Mesenchymal stem cell (in vitro differentiated cells and primary cell): ENCODE data around the gene INPP5E.

Source experiments
- DNase-seq: peaks from one replicate; pipeline ENCODE4 v3.0.0-alpha.2; 2013
- H2AFZ ChIP-seq: one replicate; pipeline ENCODE4 v1.6.1; 2013; ENCODE audit warnings: low read depth, mild to moderate bottlenecking, control low read depth, inconsistent platforms, low read length, moderate library complexity
- H2AK5ac ChIP-seq: 2 replicates; pipeline ENCODE4 v1.6.1; 2013; ENCODE audit warnings: low read length, moderate library complexity, mild to moderate bottlenecking, inconsistent platforms; ENCODE audit not compliant: severe bottlenecking
- H2BK120ac ChIP-seq: one replicate; pipeline ENCODE4 v1.6.1; 2013; ENCODE audit warnings: low read depth, mild to moderate bottlenecking, inconsistent platforms, low read length, moderate library complexity
- H2BK12ac ChIP-seq, 2 experiments: one replicate each; pipeline ENCODE4 v1.6.1; 2013; ENCODE audit warnings: inconsistent platforms in 2 of 2, low read length in 2 of 2, mild to moderate bottlenecking in 2 of 2, moderate library complexity in 2 of 2, control low read depth in 1 of 2
- H2BK15ac ChIP-seq: one replicate; pipeline ENCODE4 v1.6.1; 2013; ENCODE audit warnings: mild to moderate bottlenecking, low read depth, inconsistent platforms; ENCODE audit not compliant: poor library complexity, severe bottlenecking
- H2BK5ac ChIP-seq: 2 replicates; pipeline ENCODE4 v1.6.1; 2013; ENCODE audit warnings: low read depth, mild to moderate bottlenecking, low read length, control low read depth, inconsistent platforms; ENCODE audit not compliant: poor library complexity, severe bottlenecking
- H3K14ac ChIP-seq, 2 experiments: one replicate each; pipeline ENCODE4 v1.6.1; 2013; ENCODE audit warnings: inconsistent platforms in 2 of 2, low read length in 2 of 2, control low read depth in 1 of 2, mild to moderate bottlenecking in 1 of 2, moderate library complexity in 1 of 2
- H3K18ac ChIP-seq, 2 experiments: one replicate each; pipeline ENCODE4 v1.6.1; 2013; ENCODE audit warnings: inconsistent platforms in 2 of 2, low read length in 2 of 2, control low read depth in 1 of 2, low read depth in 1 of 2, mild to moderate bottlenecking in 1 of 2
- H3K23ac ChIP-seq, 2 experiments: one replicate each; pipeline ENCODE4 v1.6.1; 2013; ENCODE audit warnings: inconsistent platforms in 2 of 2, low read length in 2 of 2, mild to moderate bottlenecking in 2 of 2, moderate library complexity in 2 of 2, control low read depth in 1 of 2
- H3K27ac ChIP-seq: 2 replicates; pipeline ENCODE4 v1.5.1; 2013; ENCODE audit warnings: mild to moderate bottlenecking, moderate library complexity, low read length, control low read depth, inconsistent platforms; ENCODE audit not compliant: poor library complexity, severe bottlenecking
- H3K27me3 ChIP-seq, 2 experiments: 2 replicates each; pipeline versions ENCODE4 v1.6.1 to v1.7.0; 2013; ENCODE audit warnings: low read length in 2 of 2, mild to moderate bottlenecking in 2 of 2, moderate library complexity in 2 of 2, control low read depth in 1 of 2, inconsistent platforms in 1 of 2; ENCODE audit not compliant: control insufficient read depth in 1 of 2, insufficient read depth in 1 of 2
- H3K36me3 ChIP-seq, 2 experiments: 2 replicates each; pipeline versions ENCODE4 v1.6.1 to v1.7.0; 2013; ENCODE audit warnings: low read length in 2 of 2, control low read depth in 1 of 2, inconsistent platforms in 1 of 2, low read depth in 1 of 2, mild to moderate bottlenecking in 1 of 2; ENCODE audit not compliant: insufficient read depth in 2 of 2, control insufficient read depth in 1 of 2
- H3K4ac ChIP-seq, 2 experiments: one replicate each; pipeline ENCODE4 v1.6.1; 2013; ENCODE audit warnings: inconsistent platforms in 2 of 2, low read length in 2 of 2, mild to moderate bottlenecking in 2 of 2, moderate library complexity in 2 of 2, control low read depth in 1 of 2, low read depth in 1 of 2
- H3K4me1 ChIP-seq: 2 replicates; pipeline ENCODE4 v1.6.1; 2013; ENCODE audit warnings: low read depth, low read length, control low read depth; ENCODE audit not compliant: control insufficient read depth, insufficient read depth
- H3K4me2 ChIP-seq: 2 replicates; pipeline ENCODE4 v1.6.1; 2013; ENCODE audit warnings: low read length, mild to moderate bottlenecking, inconsistent platforms; ENCODE audit not compliant: poor library complexity, severe bottlenecking
- H3K4me3 ChIP-seq, 2 experiments: 2 replicates each; pipeline versions ENCODE4 v1.5.1 to v1.7.0; 2013; ENCODE audit warnings: low read length in 2 of 2, mild to moderate bottlenecking in 2 of 2, control low read depth in 1 of 2, low read depth in 1 of 2; ENCODE audit not compliant: insufficient read depth in 1 of 2
- H3K79me1 ChIP-seq: replicated peaks from 2 replicates; pipeline ENCODE4 v1.6.1; 2013; ENCODE audit warnings: mild to moderate bottlenecking, control low read depth, low read length, inconsistent platforms; ENCODE audit not compliant: poor library complexity, severe bottlenecking
- H3K9ac ChIP-seq: 2 replicates; pipeline ENCODE4 v1.7.0; 2013; ENCODE audit warnings: mild to moderate bottlenecking, low read length, moderate library complexity
- H3K9me3 ChIP-seq: 2 replicates; pipeline ENCODE4 v1.7.0; 2013; ENCODE audit warnings: mild to moderate bottlenecking, low read length; ENCODE audit not compliant: control insufficient read depth
- H4K8ac ChIP-seq: one replicate; pipeline ENCODE4 v1.6.1; 2013; ENCODE audit warnings: inconsistent platforms, mild to moderate bottlenecking, low read length, moderate library complexity
- H4K91ac ChIP-seq: one replicate; pipeline ENCODE4 v1.6.1; 2013; ENCODE audit warnings: mild to moderate bottlenecking, low read length, inconsistent platforms
- WGBS: methylation state at CpG from one replicate; pipeline ENCODE4 v1.1.7; 2013; ENCODE audit warnings: mixed read lengths; 5-methylcytosine and 5-hydroxymethylcytosine counted together

Gene INPP5E

GRCh38 chr9:136416427-136416826, 23.2 kb downstream of the INPP5E start:
- H2BK12ac ChIP-seq, result no peak overlapping the region
- no peak overlapping the region for H3K18ac ChIP-seq
- no peak overlapping the region for H3K4me3 ChIP-seq
- H3K9ac ChIP-seq, result no peak overlapping the region
- no peak overlapping the region for H2BK15ac ChIP-seq
- no peak overlapping the region for H4K91ac ChIP-seq
- H3K4ac ChIP-seq, result no peak overlapping the region
- 96% methylated on average over 7 of the region's 8 CpGs for WGBS
- H3K9me3 ChIP-seq, result no peaks in the 10 kb centered on the region
- peaks cover 80 to 92% of the 10 kb centered on the region in 2 experiments for H3K36me3 ChIP-seq
- DNase-seq, result no peak
- no peak overlapping the region for H2BK5ac ChIP-seq
- no peak overlapping the region for H3K14ac ChIP-seq
- H3K23ac ChIP-seq, result no peak overlapping the region
- no peak overlapping the region for H2AFZ ChIP-seq
- H2BK120ac ChIP-seq, result no peak overlapping the region
- H3K79me1 ChIP-seq, result peaks cover 42% of the 10 kb centered on the region
- no peak overlapping the region for H3K27ac ChIP-seq
- H4K8ac ChIP-seq, result no peak overlapping the region
- no peak overlapping the region for H3K4me2 ChIP-seq
- no peaks in the 10 kb centered on the region for H3K27me3 ChIP-seq
- H3K4me1 ChIP-seq, result peaks cover 6% of the 10 kb centered on the region
- H2AK5ac ChIP-seq, result no peak overlapping the region

- Histone ChIP-seq H4K91ac (no peak overlapping the region), H4K8ac (no peak overlapping the region), H2BK12ac (no peak overlapping the region), H3K9me3 (no peaks in the 10 kb centered on the region), H3K36me3 (peaks cover 52 to 61% of the 10 kb centered on the region in 2 experiments), H3K4me2 (no peak overlapping the region), H3K9ac (peak overlapping the region; percentile 17), H2BK5ac (no peak overlapping the region), H3K27me3 (no peaks in the 10 kb centered on the region), H2AFZ (no peak overlapping the region), H3K79me1 (peaks cover 39% of the 10 kb centered on the region), H2BK120ac (no peak overlapping the region), H3K27ac (no peak overlapping the region), H2BK15ac (no peak overlapping the region), H3K18ac (no peak overlapping the region), H3K4me3 (no peak overlapping the region), H2AK5ac (no peak overlapping the region), H3K4me1 (peaks cover 20% of the 10 kb centered on the region), H3K14ac (no peak overlapping the region), H3K4ac (no peak overlapping the region), H3K23ac (no peak overlapping the region)
- 94% methylated on average over 9 of the region's 9 CpGs for WGBS
- no peak for DNase-seq
Observed at GRCh38 chr9:136412962-136413361, 26.7 kb downstream of the INPP5E start.

- H2BK120ac ChIP-seq, result no peak overlapping the region
- peaks cover 38% of the 10 kb centered on the region for H3K79me1 ChIP-seq
- peak overlapping the region; percentile 99 for H3K9ac ChIP-seq
- H3K14ac ChIP-seq, result no peak overlapping the region
- no peak overlapping the region for H4K91ac ChIP-seq
- no peak overlapping the region for H3K4ac ChIP-seq
- peaks cover 20% of the 10 kb centered on the region for H3K4me1 ChIP-seq
- H3K27me3 ChIP-seq, result no peaks in the 10 kb centered on the region
- peak overlapping the region; percentile 75 for H3K4me2 ChIP-seq
- no peaks in the 10 kb centered on the region for H3K9me3 ChIP-seq
- 73% methylated on average over 4 of the region's 4 CpGs for WGBS
- H3K27ac ChIP-seq, result no peak overlapping the region
- no peak for DNase-seq
- H4K8ac ChIP-seq, result no peak overlapping the region
- no peak overlapping the region for H2BK15ac ChIP-seq
- no peak overlapping the region for H2AFZ ChIP-seq
- no peak overlapping the region for H3K18ac ChIP-seq
- H2BK12ac ChIP-seq, result no peak overlapping the region
- no peak overlapping the region for H2BK5ac ChIP-seq
- no peak overlapping the region for H2AK5ac ChIP-seq
- peaks cover 47 to 60% of the 10 kb centered on the region in 2 experiments for H3K36me3 ChIP-seq
- no peak overlapping the region for H3K23ac ChIP-seq
- H3K4me3 ChIP-seq, result peak overlapping the region; percentile 78 to 97
Observed at GRCh38 chr9:136411378-136411777, 28.3 kb downstream of the INPP5E start.

- Histone ChIP-seq H3K4ac (peak within 1 kb of the TSS; percentile 73 to 90), H4K91ac (peak within 1 kb of the TSS; percentile 87), H3K18ac (peak within 1 kb of the TSS; percentile 73 to 94), H2BK15ac (peak within 1 kb of the TSS; percentile 15), H3K4me2 (peak within 1 kb of the TSS; percentile 96), H4K8ac (peak within 1 kb of the TSS; percentile 27), H2AK5ac (no peak within 1 kb of the TSS), H2BK120ac (peak within 1 kb of the TSS; percentile 65), H2AFZ (peak within 1 kb of the TSS; percentile 56), H3K14ac (peak within 1 kb of the TSS in 1 of 2 experiments; percentile 93), H2BK12ac (peak within 1 kb of the TSS in 1 of 2 experiments; percentile 38), H3K23ac (peak within 1 kb of the TSS in 1 of 2 experiments; percentile 91), H3K27ac (peak within 1 kb of the TSS; percentile 25), H2BK5ac (peak within 1 kb of the TSS; percentile 20), H3K9ac (peak within 1 kb of the TSS; percentile 99), H3K4me3 (peak within 1 kb of the TSS; percentile 78 to 97), H3K79me1 (peaks cover 35% of the 10 kb centered on the region), H3K4me1 (peaks cover 20% of the 10 kb centered on the region), H3K9me3 (no peaks in the 10 kb centered on the region), H3K36me3 (peaks cover 43 to 56% of the 10 kb centered on the region in 2 experiments), H3K27me3 (no peaks in the 10 kb centered on the region)
- WGBS, result 1% methylated on average over 63 of the region's 83 CpGs
- DNase-seq, result peak; percentile 90
Observed at GRCh38 chr9:136410500-136411287, 29.0 kb downstream of the INPP5E start, which contains the start of the genes ENTR1 and PMPCA. ENTR1 (minus strand) TSS chr9:136410614; CDS start chr9:136410397, 217 bp downstream. PMPCA (plus strand) TSS chr9:136410658; CDS start chr9:136410669, 11 bp downstream.
